CD14-positive monocyte (primary cell): Measurements from ENCODE around the gene CAMK2N2. TPM values are rescaled to one million over a fixed set of nuclear protein-coding genes. Genes with fewer than 3 reads are reported as not detected.

Experiments used
- DNase-seq, 3 donors: peaks; one replicate each; pipeline ENCODE4 v3.0.0-alpha.2; 2011 to 2022
- H2AFZ ChIP-seq: 2 replicates; pipeline ENCODE4 v1.6.0; 2012; ENCODE audit warnings: mild to moderate bottlenecking, low read depth, low read length, inconsistent platforms; ENCODE audit not compliant: insufficient read depth, poor library complexity, severe bottlenecking
- H3K27ac ChIP-seq, 2 donors: 1 replicate in 1 of 2; 2 replicates in 1 of 2; pipeline ENCODE4 v1.5.1; 2012 to 2013; ENCODE audit warnings: low read length in 2 of 2, control low read depth in 1 of 2, inconsistent platforms in 1 of 2, low read depth in 1 of 2, mild to moderate bottlenecking in 1 of 2
- H3K27me3 ChIP-seq, 2 donors: one replicate each; pipeline versions ENCODE4 v1.6.0 to v1.6.1; 2011 to 2013; ENCODE audit warnings: low read length in 2 of 2; ENCODE audit not compliant: control insufficient read depth in 2 of 2, insufficient read depth in 2 of 2
- H3K36me3 ChIP-seq, 2 donors: replicated peaks in 1 of 2; 1 replicate in 1 of 2; 2 replicates in 1 of 2; pipeline versions ENCODE4 v1.5.1 to v1.6.1; 2012 to 2013; ENCODE audit warnings: low read length in 2 of 2, control low read depth in 1 of 2, inconsistent platforms in 1 of 2, mild to moderate bottlenecking in 1 of 2; ENCODE audit not compliant: insufficient read depth in 2 of 2, control insufficient read depth in 1 of 2
- H3K4me1 ChIP-seq, 2 donors: 1 replicate in 1 of 2; 2 replicates in 1 of 2; pipeline versions ENCODE4 v1.5.1 to v1.6.1; 2012 to 2013; ENCODE audit warnings: low read length in 2 of 2, control low read depth in 1 of 2, inconsistent platforms in 1 of 2, mild to moderate bottlenecking in 1 of 2, moderate library complexity in 1 of 2; ENCODE audit not compliant: insufficient read depth in 2 of 2, control insufficient read depth in 1 of 2
- H3K4me2 ChIP-seq: replicated peaks from 2 replicates; pipeline ENCODE3; 2012; ENCODE audit warnings: low read length, moderate library complexity, mild to moderate bottlenecking; ENCODE audit not compliant: poor library complexity, severe bottlenecking; ENCODE audit errors: extremely low read depth
- H3K4me3 ChIP-seq, 3 experiments: fragments of 200-600 bp in 1 of 3; sonication (generic) in 1 of 3; replicated peaks in 1 of 3; 1 replicate in 2 of 3; 2 replicates in 1 of 3; pipeline ENCODE4 v1.5.1; 2011 to 2013; ENCODE audit warnings: low read length in 3 of 3, mild to moderate bottlenecking in 3 of 3, control low read depth in 2 of 3, low read depth in 2 of 3, inconsistent platforms in 1 of 3, moderate library complexity in 1 of 3
- H3K79me2 ChIP-seq: 2 replicates; pipeline ENCODE4 v1.6.0; 2012; ENCODE audit warnings: mild to moderate bottlenecking, control low read depth, inconsistent platforms, low read length, moderate library complexity; ENCODE audit not compliant: insufficient read depth
- H3K9ac ChIP-seq: 2 replicates; pipeline ENCODE4 v1.6.0; 2017; ENCODE audit warnings: low read length, mild to moderate bottlenecking; ENCODE audit not compliant: insufficient read depth, poor library complexity, severe bottlenecking
- H3K9me3 ChIP-seq, 2 donors: replicated peaks in 1 of 2; 1 replicate in 1 of 2; 2 replicates in 1 of 2; pipeline versions ENCODE4 v1.5.1 to v1.6.1; 2012 to 2013; ENCODE audit warnings: low read length in 2 of 2, control low read depth in 1 of 2; ENCODE audit not compliant: control insufficient read depth in 1 of 2, insufficient read depth in 1 of 2
- H4K20me1 ChIP-seq: 2 replicates; pipeline ENCODE4 v1.6.0; 2012; ENCODE audit warnings: mild to moderate bottlenecking, low read length, control low read depth, moderate library complexity; ENCODE audit not compliant: insufficient read depth
- H3K27ac Mint-ChIP-seq, 7 donors: one replicate each; pipeline ENCODE4 v1.8.0; 2020; ENCODE audit warnings: mild to moderate bottlenecking in 7 of 7, mixed read lengths in 7 of 7, moderate library complexity in 6 of 7, inconsistent platforms in 2 of 7
- H3K27me3 Mint-ChIP-seq, 3 donors: one replicate each; pipeline ENCODE4 v1.8.0; 2021 to 2022; ENCODE audit warnings: low read depth in 3 of 3, mild to moderate bottlenecking in 3 of 3, mixed read lengths in 3 of 3, moderate library complexity in 3 of 3, inconsistent platforms in 1 of 3
- H3K36me3 Mint-ChIP-seq, 2 donors: one replicate each; pipeline ENCODE4 v1.8.0; 2020; ENCODE audit warnings: mixed read lengths in 2 of 2, inconsistent platforms in 1 of 2, mild to moderate bottlenecking in 1 of 2
- H3K4me1 Mint-ChIP-seq: one replicate; pipeline ENCODE4 v1.8.0; 2020; ENCODE audit warnings: mild to moderate bottlenecking, mixed read lengths
- H3K4me3 Mint-ChIP-seq, 2 donors: one replicate each; pipeline ENCODE4 v1.8.0; 2020; ENCODE audit warnings: mild to moderate bottlenecking in 2 of 2, mixed read lengths in 2 of 2, moderate library complexity in 1 of 2
- H3K9me3 Mint-ChIP-seq, 7 donors: one replicate each; pipeline ENCODE4 v1.8.0; 2020 to 2022; ENCODE audit warnings: mixed read lengths in 7 of 7, mild to moderate bottlenecking in 6 of 7, moderate library complexity in 6 of 7, inconsistent platforms in 2 of 7
- CTCF ChIP-seq: fragments of 200-600 bp; IDR thresholded peaks from one replicate; pipeline ENCODE4 v1.8.0; 2022; ENCODE audit warnings: antibody characterized with exemption, mild to moderate bottlenecking
- WGBS: methylation state at CpG from one replicate; pipeline ENCODE4 v1.1.5; 2013; ENCODE audit warnings: missing lambda C conversion rate; ENCODE audit not compliant: insufficient coverage; 5-methylcytosine and 5-hydroxymethylcytosine counted together
- intact Hi-C, 2 donors: fragments of 100-400 bp; cut with micrococcal nuclease; formaldehyde crosslinking; loops; one replicate each; pipeline versions ENCODE4 v1.15.0 to v1.15.1; 2023
- polyA plus RNA-seq, 3 donors: library from polyadenylated mRNA; depleted of rRNA in 1 of 3; unstranded in 2 of 3; stranded (reverse) in 1 of 3; fragments of 300-500 nt in 2 of 3; fragments of >200 nt in 1 of 3; fragmentation: Illumina TruSeq in 2 of 3; gene quantifications; 1 replicate in 2 of 3; 2 replicates in 1 of 3; pipeline ENCODE4 v1.2.3, GENCODE V29; 2012 to 2021

Gene CAMK2N2
- polyA plus RNA-seq, 3 donors: not detected

GRCh38 chr3:184218814-184219213, 42.5 kb downstream of the CAMK2N2 start:
- no peaks in the 10 kb centered on the region for H3K27me3 ChIP-seq
- no peak overlapping the region for H3K27ac ChIP-seq
- H3K9me3 Mint-ChIP-seq: peaks cover 0 to 3% (median 0%) of the 10 kb centered on the region in 7 donors

GRCh38 chr3:184211718-184212117, 49.6 kb downstream of the CAMK2N2 start:
- intact Hi-C loops: no loop called here
- H4K20me1 ChIP-seq: no peaks in the 10 kb centered on the region
- H3K27me3 ChIP-seq: no peaks in the 10 kb centered on the region
- H3K9ac ChIP-seq: no peak overlapping the region
- WGBS: no CpG with 5 or more reads among the region's 5 CpGs
- H3K4me2 ChIP-seq: no peak overlapping the region
- H3K79me2 ChIP-seq: no peaks in the 10 kb centered on the region
- no peak overlapping the region for H2AFZ ChIP-seq
- H3K4me1 ChIP-seq: no peaks in the 10 kb centered on the region
- no peak for TF ChIP-seq CTCF
- H3K36me3 Mint-ChIP-seq: no peaks in the 10 kb centered on the region
- peaks cover 17 to 32% (median 22%) of the 10 kb centered on the region in 3 donors for H3K27me3 Mint-ChIP-seq
- no peaks in the 10 kb centered on the region for H3K36me3 ChIP-seq
- no peak for DNase-seq
- H3K27ac ChIP-seq: no peak overlapping the region
- no peak overlapping the region for H3K4me3 ChIP-seq
- no peak overlapping the region for H3K4me3 Mint-ChIP-seq
- H3K9me3 ChIP-seq: no peaks in the 10 kb centered on the region
- peaks cover 0 to 3% (median 0%) of the 10 kb centered on the region in 7 donors for H3K9me3 Mint-ChIP-seq
- no peaks in the 10 kb centered on the region for H3K4me1 Mint-ChIP-seq
- no peak overlapping the region for H3K27ac Mint-ChIP-seq

More at GRCh38 chr3:184218814-184219213, 42.5 kb downstream of the CAMK2N2 start:
- no peak for TF ChIP-seq CTCF
- no peaks in the 10 kb centered on the region for H3K4me1 Mint-ChIP-seq
- no peak overlapping the region for H3K27ac Mint-ChIP-seq
- H3K4me2 ChIP-seq: no peak overlapping the region
- H3K36me3 Mint-ChIP-seq: no peaks in the 10 kb centered on the region
- H3K4me3 ChIP-seq: no peak overlapping the region
- no peaks in the 10 kb centered on the region for H3K36me3 ChIP-seq
- no peaks in the 10 kb centered on the region for H3K79me2 ChIP-seq
- intact Hi-C loops: no loop called here
- no peak overlapping the region for H3K4me3 Mint-ChIP-seq
- H3K4me1 ChIP-seq: no peaks in the 10 kb centered on the region
- no CpG with 5 or more reads among the region's 4 CpGs for WGBS
- DNase-seq: no peak
- H3K9me3 ChIP-seq: no peaks in the 10 kb centered on the region
- peaks cover 14 to 29% (median 25%) of the 10 kb centered on the region in 3 donors for H3K27me3 Mint-ChIP-seq
- H3K9ac ChIP-seq: no peak overlapping the region
- H4K20me1 ChIP-seq: no peaks in the 10 kb centered on the region
- no peak overlapping the region for H2AFZ ChIP-seq
